ENCODE results near the gene SLC6A4. TPM values are rescaled to one million over a fixed set of nuclear protein-coding genes. Genes with fewer than 3 reads are reported as not detected.

The SLC6A4 gene
- polyA plus RNA-seq, 3 donors, result not detected

- no peak for TF ChIP-seq CTCF (IDR thresholded peaks at IDR 0.05)
- Mint-ChIP-seq H3K9me3 (peaks cover 0 to 1% (median 0%) of the 10 kb centered on the region in 7 donors), H3K27me3 (ENCODE audit: low read depth in 3 of 3) (peaks cover 10 to 26% (median 23%) of the 10 kb centered on the region in 3 donors), H3K36me3 (no peaks in the 10 kb centered on the region), H3K4me3 (no peak overlapping the region), H3K27ac (no peak overlapping the region), H3K4me1 (peaks cover 10% of the 10 kb centered on the region)
- Histone ChIP-seq H3K4me3 (replicated peaks in 1 of 3; ENCODE audit: low read depth in 2 of 3, low read length in 3 of 3) (no peak overlapping the region), H3K4me1 (ENCODE audit: control insufficient read depth in 1 of 2, insufficient read depth in 2 of 2, low read length in 2 of 2) (peaks cover 0 to 5% of the 10 kb centered on the region in 2 donors), H2AFZ (ENCODE audit: insufficient read depth, low read depth, low read length, poor library complexity, severe bottlenecking) (no peak overlapping the region), H4K20me1 (ENCODE audit: insufficient read depth, low read length) (no peaks in the 10 kb centered on the region), H3K9me3 (replicated peaks in 1 of 2; ENCODE audit: control insufficient read depth in 1 of 2, insufficient read depth in 1 of 2, low read length in 2 of 2) (no peaks in the 10 kb centered on the region), H3K79me2 (ENCODE audit: insufficient read depth, low read length) (no peaks in the 10 kb centered on the region), H3K36me3 (replicated peaks in 1 of 2; ENCODE audit: control insufficient read depth in 1 of 2, insufficient read depth in 2 of 2, low read length in 2 of 2) (no peaks in the 10 kb centered on the region), H3K9ac (ENCODE audit: insufficient read depth, low read length, poor library complexity, severe bottlenecking) (no peak overlapping the region), H3K27ac (ENCODE audit: low read depth in 1 of 2, low read length in 2 of 2) (no peak overlapping the region), H3K27me3 (ENCODE audit: control insufficient read depth in 2 of 2, insufficient read depth in 2 of 2, low read length in 2 of 2) (no peaks in the 10 kb centered on the region), H3K4me2 (replicated peaks; ENCODE audit: extremely low read depth, low read length, poor library complexity, severe bottlenecking) (no peak overlapping the region)
- DNase-seq, result peak in 1 of 3 donors; percentile 7
- intact Hi-C loops (cut with micrococcal nuclease), result no loop called here
- no CpG with 5 or more reads among the region's 3 CpGs for WGBS (ENCODE audit: insufficient coverage)
These were observed 27.3 kb downstream of the SLC6A4 start for GRCh38 chr17:30208214-30208613.

- WGBS (ENCODE audit: insufficient coverage), result 93% methylated on average over 7 of the region's 9 CpGs
- Mint-ChIP-seq H3K36me3 (no peaks in the 10 kb centered on the region), H3K27me3 (ENCODE audit: low read depth in 3 of 3) (peaks cover 10 to 26% (median 23%) of the 10 kb centered on the region in 3 donors), H3K9me3 (peaks cover 0 to 1% (median 0%) of the 10 kb centered on the region in 7 donors), H3K4me1 (peaks cover 10% of the 10 kb centered on the region), H3K4me3 (peak overlapping the region in 1 of 2 donors; percentile 11), H3K27ac (peak overlapping the region in 1 of 7 donors; percentile 16)
- no peak for DNase-seq
- H3K79me2 ChIP-seq (ENCODE audit: insufficient read depth, low read length), result no peaks in the 10 kb centered on the region
- H3K36me3 ChIP-seq (replicated peaks in 1 of 2; ENCODE audit: control insufficient read depth in 1 of 2, insufficient read depth in 2 of 2, low read length in 2 of 2), result no peaks in the 10 kb centered on the region
- no peak overlapping the region for H3K4me2 ChIP-seq (replicated peaks; ENCODE audit: extremely low read depth, low read length, poor library complexity, severe bottlenecking)
- H2AFZ ChIP-seq (ENCODE audit: insufficient read depth, low read depth, low read length, poor library complexity, severe bottlenecking), result no peak overlapping the region
- H3K27me3 ChIP-seq (ENCODE audit: control insufficient read depth in 2 of 2, insufficient read depth in 2 of 2, low read length in 2 of 2), result no peaks in the 10 kb centered on the region
- peaks cover 0 to 5% of the 10 kb centered on the region in 2 donors for H3K4me1 ChIP-seq (ENCODE audit: control insufficient read depth in 1 of 2, insufficient read depth in 2 of 2, low read length in 2 of 2)
- TF ChIP-seq CTCF (IDR thresholded peaks at IDR 0.05), result no peak
- no peaks in the 10 kb centered on the region for H3K9me3 ChIP-seq (replicated peaks in 1 of 2; ENCODE audit: control insufficient read depth in 1 of 2, insufficient read depth in 1 of 2, low read length in 2 of 2)
- H4K20me1 ChIP-seq (ENCODE audit: insufficient read depth, low read length), result no peaks in the 10 kb centered on the region
- intact Hi-C loops (cut with micrococcal nuclease), result no loop called here
- no peak overlapping the region for H3K9ac ChIP-seq (ENCODE audit: insufficient read depth, low read length, poor library complexity, severe bottlenecking)
- no peak overlapping the region for H3K4me3 ChIP-seq (replicated peaks in 1 of 3; ENCODE audit: low read depth in 2 of 3, low read length in 3 of 3)
- H3K27ac ChIP-seq (ENCODE audit: low read depth in 1 of 2, low read length in 2 of 2), result no peak overlapping the region
These were observed 27.8 kb downstream of the SLC6A4 start for GRCh38 chr17:30207655-30208054.

All from CD14-positive monocyte (primary cell).